ACHN (cell line): ENCODE results near the gene CDK6.

Experiments
- DNase-seq: peaks from one replicate; pipeline ENCODE4 v3.0.0-alpha.2; 2015
- in situ Hi-C: cut with HindIII; loops from 2 replicates; pipeline ENCODE4 v1.10.0; 2017; ENCODE audit warnings: low sequenced_read_pairs, low pct_ligation_motif_present, low pct_unique_long_range_greater_than_20kb

The CDK6 gene

GRCh38 chr7:92832534-92833023, 3.8 kb downstream of the CDK6 start:
- in situ Hi-C loops = no loop called here
- DNase-seq = no peak

DNA sequence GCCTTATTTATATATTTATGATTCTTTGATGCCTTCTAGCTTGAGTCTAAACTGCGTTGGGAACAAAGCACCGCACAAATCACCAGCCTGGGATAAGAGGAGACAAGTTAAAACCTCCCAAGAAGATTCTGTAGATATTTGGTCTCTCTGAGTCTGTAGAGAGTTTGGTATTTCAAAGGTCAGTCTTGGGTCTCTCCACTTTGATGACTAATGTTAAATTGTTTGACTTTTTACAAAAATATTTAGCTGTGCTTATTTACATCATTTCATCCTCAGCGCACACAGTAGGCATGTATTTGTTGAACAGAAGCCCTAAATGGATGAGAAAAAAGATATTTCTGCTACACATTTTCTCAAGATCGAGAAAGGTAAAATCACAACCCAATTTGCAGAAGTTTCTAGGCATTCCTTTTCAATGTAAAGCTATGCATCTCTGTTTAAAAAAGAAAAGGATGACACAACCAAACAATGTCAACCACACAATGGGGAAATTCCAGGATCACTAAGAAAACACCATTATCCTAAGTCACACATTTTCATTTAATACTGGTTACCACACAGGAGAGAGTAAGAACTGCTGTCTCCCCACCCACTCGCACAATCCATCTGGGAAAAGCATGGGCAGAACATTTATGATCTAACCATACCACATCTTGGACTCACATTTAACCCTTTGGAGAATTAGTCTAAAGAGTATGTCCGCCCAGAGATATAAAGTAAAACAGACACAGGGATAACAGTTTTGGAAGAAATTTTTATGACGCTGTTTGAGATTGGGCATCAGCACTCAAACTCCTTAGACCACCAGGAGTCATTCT, 4.4 kb downstream of the CDK6 start:
- peak; percentile 76 for DNase-seq
- in situ Hi-C loops = no loop called here

- in situ Hi-C loops = no loop called here
Observed at GRCh38 chr7:92830532-92831110, 5.8 kb downstream of the CDK6 start.

DNA sequence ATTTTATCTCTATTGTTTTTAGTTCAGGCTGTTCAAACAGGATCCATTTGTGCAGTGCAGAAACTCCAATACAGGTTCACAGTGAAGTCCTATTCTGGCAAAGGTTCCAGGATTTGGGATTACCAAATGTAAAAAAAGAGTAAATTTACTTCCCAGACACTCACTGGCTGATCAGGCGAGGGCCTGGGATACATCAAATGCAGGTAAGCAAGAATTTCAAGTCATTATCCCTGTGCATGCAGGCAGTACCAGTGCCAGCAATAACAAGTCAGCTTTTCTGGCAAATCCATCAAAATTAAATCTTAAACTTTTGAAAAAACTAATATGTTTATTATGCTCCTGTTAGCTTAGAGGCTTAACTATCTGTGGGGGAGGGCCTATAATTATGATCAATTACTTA, 6.3 kb downstream of the CDK6 start:
- in situ Hi-C loops = no loop called here
- DNase-seq = no peak

More at GRCh38 chr7:92830532-92831110, 5.8 kb downstream of the CDK6 start:
- peak; percentile 39 for DNase-seq

GRCh38 chr7:92827464-92828120, 8.8 kb downstream of the CDK6 start:
- in situ Hi-C loops = no loop called here
- DNase-seq = peak; percentile 51

DNA sequence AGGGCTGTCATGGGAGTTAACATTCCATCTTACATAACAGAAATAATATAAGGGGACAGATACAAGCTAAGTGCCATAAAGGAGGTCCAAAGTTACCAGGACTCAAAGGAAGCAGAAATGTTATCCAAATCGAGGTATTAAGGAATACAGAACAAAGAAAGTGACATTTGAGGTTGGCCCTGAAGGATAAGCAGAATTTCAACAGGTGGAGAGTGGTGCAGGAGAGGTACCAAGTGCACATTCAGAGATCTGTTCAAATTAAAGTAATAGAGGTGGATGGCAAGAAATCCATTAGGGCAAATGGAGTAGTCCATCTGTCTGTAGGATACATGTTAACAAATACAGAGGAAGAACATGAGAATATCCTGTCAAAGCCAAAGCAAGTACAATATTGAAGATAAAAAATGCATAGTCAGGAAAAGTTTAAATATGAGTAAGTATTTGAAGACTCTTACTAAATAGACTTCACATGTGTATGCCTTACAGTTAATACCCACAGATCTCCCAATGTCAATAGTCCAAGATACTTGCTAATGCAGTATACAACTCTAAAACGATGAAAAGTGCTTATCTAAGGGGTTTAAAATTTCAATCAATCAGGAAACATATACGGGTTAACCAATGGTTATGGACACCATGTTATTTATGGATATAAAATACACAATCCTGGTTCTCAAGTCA, 10.0 kb downstream of the CDK6 start:
- in situ Hi-C loops = no loop called here
- DNase-seq = no peak

DNA sequence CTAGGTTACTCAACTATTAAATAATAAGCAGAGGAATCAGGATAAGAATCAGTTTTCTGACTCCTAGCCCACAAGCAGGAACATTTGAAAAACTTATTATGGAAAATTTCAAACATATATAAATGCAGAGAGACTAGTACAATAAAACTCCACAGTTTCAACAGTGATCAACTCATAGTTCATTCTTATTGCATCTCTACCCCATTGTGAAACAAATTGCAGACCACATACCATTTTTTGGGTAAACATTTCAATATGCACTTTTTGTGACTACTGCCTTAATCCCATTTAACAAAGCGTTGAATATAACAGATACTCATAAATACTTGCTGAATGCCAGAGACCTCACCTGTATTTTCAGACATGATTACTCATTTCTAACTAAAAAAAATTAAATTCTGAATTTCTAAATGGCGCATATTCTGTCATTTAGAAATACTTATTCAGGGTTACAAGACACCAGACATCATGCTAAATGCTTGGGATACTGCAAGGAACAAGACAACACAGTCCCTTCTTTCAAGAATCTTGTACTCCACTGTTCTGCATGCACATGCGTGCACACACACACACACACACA, 11.4 kb downstream of the CDK6 start:
- no peak for DNase-seq
- in situ Hi-C loops = no loop called here

DNA sequence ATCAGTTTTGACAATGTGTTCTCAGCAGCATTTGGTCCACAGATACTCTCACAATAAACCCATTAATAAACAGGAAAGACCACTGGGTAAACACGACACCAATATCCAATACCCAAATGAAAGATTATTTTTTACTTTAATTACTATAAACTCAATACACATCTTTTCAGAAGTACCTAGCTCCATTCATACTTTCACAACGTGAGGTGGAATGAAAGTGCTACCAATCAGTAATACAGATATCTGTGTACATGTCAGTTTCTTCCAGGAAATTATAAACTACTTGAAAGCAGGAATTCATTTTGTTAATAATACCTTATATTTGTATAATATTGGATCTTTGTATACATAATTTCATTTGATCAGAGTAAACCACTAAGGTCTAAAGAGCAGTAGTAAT, 11.9 kb downstream of the CDK6 start:
- DNase-seq = no peak
- in situ Hi-C loops = no loop called here

DNA sequence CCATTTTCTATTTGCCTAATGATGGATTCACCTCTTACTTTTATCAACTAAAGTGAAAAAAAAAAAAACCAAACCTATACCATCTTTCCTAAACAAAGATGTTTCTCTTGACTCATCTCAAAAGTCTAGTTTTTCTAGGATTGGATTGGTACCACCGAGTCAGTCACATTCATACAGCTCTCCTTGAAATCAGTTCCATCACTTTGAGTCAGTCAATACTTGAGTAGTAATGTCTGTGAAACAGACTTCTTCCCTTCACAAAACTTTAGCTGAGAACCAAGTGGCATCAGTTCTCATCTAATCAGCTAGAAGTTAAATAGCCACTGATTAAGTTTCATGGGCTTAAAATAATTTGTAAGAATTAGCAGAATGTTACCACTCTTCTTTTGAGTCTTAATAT, 13.3 kb downstream of the CDK6 start:
- in situ Hi-C loops = no loop called here
- DNase-seq = no peak

- in situ Hi-C loops = no loop called here
- no peak for DNase-seq
Observed at GRCh38 chr7:92820191-92820590, 16.2 kb downstream of the CDK6 start.

GRCh38 chr7:92817398-92817797, 19.0 kb downstream of the CDK6 start:
- in situ Hi-C loops = no loop called here
- DNase-seq = no peak

DNA sequence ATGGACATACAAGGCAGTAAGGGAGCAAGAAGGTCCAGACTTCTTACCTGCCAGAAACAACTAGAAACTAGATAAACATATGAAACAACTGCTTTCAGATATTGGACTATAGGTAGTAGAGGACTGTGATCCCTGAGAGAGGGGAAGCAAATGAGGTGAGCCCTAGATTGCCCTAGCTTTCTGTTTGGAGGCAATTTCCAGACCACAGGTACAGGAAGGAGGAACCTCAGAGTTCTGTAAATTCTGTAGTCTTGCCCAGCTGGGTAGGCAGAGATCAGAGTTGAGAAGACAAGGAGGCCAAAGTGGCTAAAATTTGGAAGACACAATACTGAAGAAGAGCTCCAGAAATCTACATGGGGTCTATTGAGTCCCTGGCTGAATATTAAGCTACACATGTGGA, 21.0 kb downstream of the CDK6 start:
- in situ Hi-C loops = no loop called here
- DNase-seq = no peak

DNA sequence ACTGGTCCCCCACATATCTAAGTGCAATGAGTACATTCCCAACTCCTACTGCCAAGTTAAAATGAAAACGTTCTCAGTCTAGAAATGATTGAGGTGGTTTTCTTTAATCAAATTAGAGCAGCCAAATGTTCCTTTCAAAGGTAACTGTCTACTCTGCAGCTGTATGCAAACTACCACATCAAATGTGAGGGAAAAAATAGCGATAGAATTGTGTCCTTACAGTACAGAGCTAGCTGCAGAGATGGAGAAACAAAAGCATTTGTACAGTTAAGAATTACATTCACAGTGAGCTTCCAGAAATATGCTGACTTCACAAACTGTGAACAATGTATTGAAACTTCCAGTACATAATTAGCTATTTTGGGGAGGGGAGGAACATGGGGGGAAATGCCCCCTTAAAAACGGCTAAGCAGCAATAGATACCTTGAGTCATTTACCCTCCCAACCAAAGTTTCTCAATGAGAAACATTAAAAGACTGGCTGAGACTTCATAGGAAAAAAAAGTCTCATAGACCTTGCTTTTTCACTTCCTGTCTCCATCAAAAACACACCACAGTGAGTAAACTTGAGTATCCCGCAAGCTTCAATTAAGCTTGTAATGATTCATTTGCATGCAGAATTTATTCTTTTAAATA, 22.9 kb downstream of the CDK6 start:
- DNase-seq = no peak
- in situ Hi-C loops = no loop called here

GRCh38 chr7:92811158-92811557, 25.2 kb downstream of the CDK6 start:
- in situ Hi-C loops = no loop called here
- DNase-seq = no peak

DNA sequence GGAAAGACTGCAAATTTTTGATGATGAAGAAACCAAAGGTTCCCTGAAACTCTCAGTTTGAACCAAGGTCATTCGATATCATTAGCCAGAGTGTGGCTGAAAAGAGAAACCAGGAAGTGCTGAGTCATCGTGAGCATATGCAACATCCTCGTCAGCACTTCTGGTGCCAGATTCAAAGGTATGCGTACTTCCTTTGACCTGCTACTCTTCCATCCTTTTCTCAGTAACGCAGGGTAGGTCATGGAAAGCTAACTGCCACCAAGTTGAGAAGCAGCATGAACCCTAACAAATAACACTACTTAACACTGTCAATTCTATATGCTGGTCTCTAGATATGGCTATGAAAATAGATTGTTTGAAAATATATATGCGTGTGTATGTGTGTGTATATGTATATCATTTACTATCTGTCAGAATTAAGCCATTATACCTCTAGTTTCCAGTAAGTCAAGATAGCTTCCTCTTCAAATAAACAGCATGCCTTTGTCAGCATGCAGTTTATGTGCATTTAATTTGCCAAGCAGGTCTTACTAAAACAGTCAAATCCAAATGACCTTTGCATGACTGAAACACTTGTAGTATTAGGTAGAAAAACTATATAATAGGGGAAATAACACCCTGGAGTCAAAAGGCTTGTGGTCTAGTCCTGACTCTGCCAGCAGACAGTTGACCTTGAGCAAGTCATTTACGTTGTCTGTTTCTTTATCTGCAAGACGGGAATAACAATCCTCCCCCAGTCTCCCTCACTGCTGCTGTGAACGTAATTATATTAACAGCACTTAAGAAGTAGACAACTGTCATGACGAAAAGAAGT, 26.4 kb downstream of the CDK6 start:
- in situ Hi-C loops = no loop called here
- peak; percentile 97 for DNase-seq

- in situ Hi-C loops = no loop called here
- DNase-seq = no peak
Observed at GRCh38 chr7:92809397-92809759, 27.0 kb downstream of the CDK6 start.

DNA sequence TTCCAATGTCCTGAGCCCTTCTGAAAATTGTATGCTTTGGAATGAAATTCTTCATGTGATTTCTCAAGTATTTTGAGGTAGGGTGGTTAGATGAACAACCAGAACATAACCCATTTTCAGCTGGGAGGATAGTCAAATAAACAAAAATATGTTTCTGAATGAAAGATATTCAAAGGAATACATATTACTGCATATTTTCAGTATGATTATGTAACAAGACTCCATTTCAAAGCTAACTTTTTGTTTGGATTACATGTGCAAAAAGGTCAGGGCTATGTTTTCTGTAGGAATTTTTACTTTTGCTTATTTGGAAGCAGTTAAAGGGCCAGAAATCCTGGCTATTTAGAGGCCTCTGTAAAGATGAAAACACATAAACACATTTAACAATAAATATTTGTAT, 27.7 kb downstream of the CDK6 start:
- no peak for DNase-seq
- in situ Hi-C loops = no loop called here

DNA sequence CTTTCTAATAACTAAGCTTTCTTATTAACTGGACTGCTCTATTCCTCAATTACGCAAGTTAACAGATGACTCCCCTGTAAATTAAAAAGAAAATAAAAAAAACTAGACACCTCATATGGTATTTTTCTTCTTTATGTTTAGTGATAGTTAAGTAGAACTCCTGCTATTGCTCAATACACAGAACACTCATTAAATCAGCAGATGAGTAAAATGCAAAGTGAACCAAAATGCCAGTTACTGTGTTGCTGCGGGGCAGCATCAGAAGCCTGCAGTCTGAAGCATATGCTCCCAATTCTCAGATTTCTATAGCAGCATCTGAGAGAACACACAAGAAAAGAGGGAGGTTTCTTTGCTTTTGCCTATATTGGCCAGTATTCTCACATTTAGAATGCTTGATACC, 28.4 kb downstream of the CDK6 start:
- in situ Hi-C loops = no loop called here
- no peak for DNase-seq
